ENCODE data around the gene TBC1D8.

The TBC1D8 gene

GRCh38 chr2:101140237-101140636, 10.9 kb downstream of the TBC1D8 start:
- TF ChIP-seq CTCF (conservative IDR thresholded peaks at IDR 0.05; ENCODE audit: control insufficient read depth, insufficient read depth, low read depth, low read length): no peak
- DNase-seq (ENCODE audit: low read depth): no peak
- no peak overlapping the region for H3K4me3 ChIP-seq (ENCODE audit: control insufficient read depth, low read depth, low read length)

GRCh38 chr2:101139495-101139894, 11.7 kb downstream of the TBC1D8 start:
- DNase-seq (ENCODE audit: low read depth): no peak
- no peak for TF ChIP-seq CTCF (conservative IDR thresholded peaks at IDR 0.05; ENCODE audit: control insufficient read depth, insufficient read depth, low read depth, low read length)
- H3K4me3 ChIP-seq (ENCODE audit: control insufficient read depth, low read depth, low read length): no peak overlapping the region

GRCh38 chr2:101135412-101136296, 15.5 kb downstream of the TBC1D8 start:
- no peak overlapping the region for H3K4me3 ChIP-seq (ENCODE audit: control insufficient read depth, low read depth, low read length)
- TF ChIP-seq CTCF (conservative IDR thresholded peaks at IDR 0.05; ENCODE audit: control insufficient read depth, insufficient read depth, low read depth, low read length): no peak
- no peak for DNase-seq (ENCODE audit: low read depth)

GRCh38 chr2:101133492-101134100, 17.6 kb downstream of the TBC1D8 start:
- H3K4me3 ChIP-seq (ENCODE audit: control insufficient read depth, low read depth, low read length): no peak overlapping the region
- DNase-seq (ENCODE audit: low read depth): no peak

GRCh38 chr2:101132202-101132601, 19.0 kb downstream of the TBC1D8 start:
- DNase-seq (ENCODE audit: low read depth): no peak
- no peak overlapping the region for H3K4me3 ChIP-seq (ENCODE audit: control insufficient read depth, low read depth, low read length)
- TF ChIP-seq CTCF (conservative IDR thresholded peaks at IDR 0.05; ENCODE audit: control insufficient read depth, insufficient read depth, low read depth, low read length): no peak

More at GRCh38 chr2:101133492-101134100, 17.6 kb downstream of the TBC1D8 start:
- no peak for TF ChIP-seq CTCF (conservative IDR thresholded peaks at IDR 0.05; ENCODE audit: control insufficient read depth, insufficient read depth, low read depth, low read length)

- H3K4me3 ChIP-seq (ENCODE audit: control insufficient read depth, low read depth, low read length): no peak overlapping the region
- no peak for DNase-seq (ENCODE audit: low read depth)
- no peak for TF ChIP-seq CTCF (conservative IDR thresholded peaks at IDR 0.05; ENCODE audit: control insufficient read depth, insufficient read depth, low read depth, low read length)
Observed at GRCh38 chr2:101130081-101130480, 21.1 kb downstream of the TBC1D8 start.
